Measurements from ENCODE around the gene TRAF2. TPM values are rescaled to one million over a fixed set of nuclear protein-coding genes. Genes with fewer than 3 reads are reported as not detected.

TRAF2 gene
- total RNA-seq, 6 experiments from 2014 or later = 5.8 to 8.8 (median 7.1) TPM

DNA sequence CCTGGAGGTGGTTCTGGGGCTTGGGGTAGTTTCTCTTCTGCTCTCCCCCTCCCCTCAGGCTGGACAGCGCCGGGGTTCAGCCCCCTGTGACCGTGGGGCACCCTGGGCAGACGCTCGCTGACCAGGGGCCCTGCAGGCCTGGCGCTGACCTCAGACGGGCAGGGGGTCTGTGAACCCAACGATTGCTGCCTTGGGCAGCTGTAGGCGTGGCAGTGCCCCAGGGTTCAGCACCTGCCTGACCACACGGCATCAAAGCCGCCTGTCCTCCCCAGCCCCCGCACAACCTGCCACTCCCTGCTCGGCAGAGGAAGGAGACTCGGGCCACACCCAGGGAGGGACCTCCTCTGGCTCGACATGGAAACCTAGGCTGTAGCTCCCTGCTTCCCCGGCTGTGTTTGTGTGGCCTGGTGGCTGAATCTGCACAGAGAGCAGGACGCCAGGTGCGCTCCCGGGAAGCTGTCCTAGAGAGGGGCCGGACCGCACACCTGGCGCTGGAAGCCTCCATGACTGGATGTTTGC is 77.9 kb downstream of the TRAF2 start:
- Histone ChIP-seq H3K27ac (no peak overlapping the region), H3K9me3 (no peaks in the 10 kb centered on the region), H3K27me3 (no peaks in the 10 kb centered on the region), H3K36me3 (no peaks in the 10 kb centered on the region), H3K4me1 (no peaks in the 10 kb centered on the region), H3K4me3 (no peak overlapping the region)
- ATAC-seq = no peak
- TF ChIP-seq POLR2A (IDR thresholded peaks at IDR 0.05) = no peak
- TF ChIP-seq, protein P1, sequence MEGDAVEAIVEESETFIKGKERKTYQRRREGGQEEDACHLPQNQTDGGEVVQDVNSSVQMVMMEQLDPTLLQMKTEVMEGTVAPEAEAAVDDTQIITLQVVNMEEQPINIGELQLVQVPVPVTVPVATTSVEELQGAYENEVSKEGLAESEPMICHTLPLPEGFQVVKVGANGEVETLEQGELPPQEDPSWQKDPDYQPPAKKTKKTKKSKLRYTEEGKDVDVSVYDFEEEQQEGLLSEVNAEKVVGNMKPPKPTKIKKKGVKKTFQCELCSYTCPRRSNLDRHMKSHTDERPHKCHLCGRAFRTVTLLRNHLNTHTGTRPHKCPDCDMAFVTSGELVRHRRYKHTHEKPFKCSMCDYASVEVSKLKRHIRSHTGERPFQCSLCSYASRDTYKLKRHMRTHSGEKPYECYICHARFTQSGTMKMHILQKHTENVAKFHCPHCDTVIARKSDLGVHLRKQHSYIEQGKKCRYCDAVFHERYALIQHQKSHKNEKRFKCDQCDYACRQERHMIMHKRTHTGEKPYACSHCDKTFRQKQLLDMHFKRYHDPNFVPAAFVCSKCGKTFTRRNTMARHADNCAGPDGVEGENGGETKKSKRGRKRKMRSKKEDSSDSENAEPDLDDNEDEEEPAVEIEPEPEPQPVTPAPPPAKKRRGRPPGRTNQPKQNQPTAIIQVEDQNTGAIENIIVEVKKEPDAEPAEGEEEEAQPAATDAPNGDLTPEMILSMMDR (IDR thresholded peaks at IDR 0.05) = no peak
- 87% methylated on average over 3 of the region's 22 CpGs for WGBS (ENCODE audit: insufficient coverage, low coverage, low lambda C conversion rate, missing lambda C conversion rate)
- DNase-seq = no peak
- intact Hi-C loops (cut with DNase I) = no loop called here

DNA sequence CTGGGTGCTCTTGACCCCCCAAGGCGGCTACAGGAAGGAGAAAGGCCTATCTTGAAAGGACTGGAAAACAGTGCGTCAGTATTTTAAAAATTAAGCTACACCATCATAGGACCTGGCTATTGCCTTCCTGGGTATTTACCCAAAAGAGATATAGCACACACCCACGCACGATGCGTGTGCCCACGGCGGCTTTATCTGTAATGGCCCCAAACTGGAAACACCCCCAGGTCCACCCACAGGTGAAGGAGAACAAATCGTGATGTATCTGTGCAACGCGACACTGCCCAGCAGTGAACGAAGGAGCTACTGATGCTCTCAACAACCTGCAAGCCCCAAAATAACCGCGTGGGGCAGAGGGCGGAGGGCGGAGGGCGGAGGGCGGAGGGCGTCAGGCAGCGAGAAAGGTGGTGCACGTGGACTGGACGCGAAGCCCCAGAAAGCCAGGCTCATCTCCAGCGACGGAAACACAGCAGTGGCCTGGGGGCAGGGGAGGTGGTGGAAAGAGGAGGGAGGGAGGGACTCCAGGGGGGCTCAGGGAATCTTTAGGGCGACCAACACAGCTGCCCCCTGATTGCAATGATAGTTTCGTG is 78.6 kb downstream of the TRAF2 start:
- intact Hi-C loops (cut with DNase I) = no loop called here

DNA sequence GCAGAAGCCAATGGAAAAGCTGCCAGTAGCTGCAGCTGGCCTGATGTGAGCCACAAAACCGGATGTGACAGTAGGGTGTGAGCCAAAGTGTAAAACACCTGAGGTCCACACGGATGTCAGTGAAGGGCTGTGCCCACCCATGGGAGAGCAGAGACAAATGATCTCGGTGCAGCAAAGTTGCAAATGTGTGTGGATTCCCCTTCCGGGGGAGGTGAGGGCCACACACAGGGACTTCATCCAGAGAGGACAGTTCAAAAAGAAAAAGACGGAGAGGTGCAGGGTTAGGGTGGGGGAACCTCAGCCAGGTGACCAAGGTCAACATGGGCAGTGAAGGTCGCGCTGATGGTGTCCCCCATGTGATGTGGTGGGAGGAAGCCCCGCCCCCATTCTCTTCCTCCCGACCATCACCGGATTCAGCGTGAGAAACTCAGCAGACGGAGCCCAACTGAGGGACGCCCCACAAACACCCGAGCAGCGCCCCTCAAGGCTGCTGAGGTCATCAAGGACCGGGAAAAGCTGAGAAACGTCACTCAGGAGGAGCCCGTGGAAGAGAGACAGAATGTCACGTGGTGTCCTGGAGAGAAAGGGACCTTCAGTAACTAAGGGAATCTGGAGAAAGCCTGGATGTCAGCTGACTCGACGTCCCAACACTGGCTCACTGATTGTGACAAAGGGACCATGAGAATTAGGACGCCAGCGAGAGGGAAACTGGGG is 79.6 kb downstream of the TRAF2 start:
- Histone ChIP-seq H3K36me3 (no peaks in the 10 kb centered on the region), H3K9me3 (no peaks in the 10 kb centered on the region), H3K27me3 (no peaks in the 10 kb centered on the region), H3K27ac (no peak overlapping the region), H3K4me3 (no peak overlapping the region), H3K4me1 (no peaks in the 10 kb centered on the region)
- 14% methylated on average over 15 of the region's 23 CpGs for WGBS (ENCODE audit: insufficient coverage, low coverage, low lambda C conversion rate, missing lambda C conversion rate)
- DNase-seq (no peak), ATAC-seq (peak in 2 of 4 donors; percentile 20 to 22)
- TF ChIP-seq, protein P1 (IDR thresholded peaks at IDR 0.05) = no peak
- TF ChIP-seq POLR2A (IDR thresholded peaks at IDR 0.05) = no peak
- intact Hi-C loops (cut with DNase I) = no loop called here

More for the DNA sequence above, 78.6 kb downstream of the TRAF2 start:
- TF ChIP-seq POLR2A (IDR thresholded peaks at IDR 0.05) = no peak
- TF ChIP-seq, protein P1 (IDR thresholded peaks at IDR 0.05) = no peak
- Histone ChIP-seq H3K27ac (no peak overlapping the region), H3K36me3 (no peaks in the 10 kb centered on the region), H3K27me3 (no peaks in the 10 kb centered on the region), H3K4me1 (no peaks in the 10 kb centered on the region), H3K9me3 (no peaks in the 10 kb centered on the region), H3K4me3 (no peak overlapping the region)
- ATAC-seq = no peak
- DNase-seq = no peak
- WGBS (ENCODE audit: insufficient coverage, low coverage, low lambda C conversion rate, missing lambda C conversion rate) = 75% methylated on average over 20 of the region's 26 CpGs

DNA sequence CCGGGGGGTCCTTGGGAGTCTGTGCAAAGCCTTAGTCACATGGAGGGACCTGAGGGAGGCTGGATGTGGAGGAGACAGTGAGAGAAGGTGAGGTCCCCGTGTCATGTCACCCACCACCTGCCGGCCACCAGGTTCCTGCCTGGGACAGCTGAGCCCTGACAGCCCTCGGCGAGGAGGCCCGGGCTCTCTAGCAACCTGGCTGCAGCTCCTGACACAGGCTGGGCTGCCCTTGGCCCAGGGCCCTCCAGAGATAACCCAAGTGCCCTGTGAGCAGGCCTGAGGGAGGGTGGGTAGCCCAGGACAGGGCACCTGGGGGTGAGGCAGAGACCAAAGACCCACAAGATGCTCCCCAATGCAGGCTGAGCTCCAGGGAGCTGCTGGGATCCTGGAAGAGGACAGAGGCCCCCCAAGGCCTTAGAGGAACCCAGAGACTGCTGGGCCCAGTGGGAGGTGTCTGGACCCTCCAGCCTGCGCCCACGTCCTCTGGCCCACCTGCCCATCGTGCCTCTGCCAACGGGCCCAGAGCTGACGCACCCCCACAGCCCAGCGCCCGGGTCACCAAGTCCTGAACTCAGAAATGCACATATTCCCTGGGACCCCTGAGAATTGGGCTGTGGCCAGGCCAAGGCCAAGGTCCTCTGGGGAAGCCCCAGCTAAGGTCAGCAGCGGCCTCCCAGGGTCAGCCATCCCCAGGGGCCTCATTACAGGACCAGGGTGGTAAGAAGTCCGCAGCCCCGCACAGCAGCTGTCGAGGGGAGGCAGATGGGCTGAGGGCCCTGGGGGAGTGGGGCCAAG is 82.2 kb downstream of the TRAF2 start:
- Histone ChIP-seq H3K9me3 (no peaks in the 10 kb centered on the region), H3K27ac (no peak overlapping the region), H3K27me3 (no peaks in the 10 kb centered on the region), H3K4me3 (no peak overlapping the region), H3K36me3 (no peaks in the 10 kb centered on the region), H3K4me1 (no peaks in the 10 kb centered on the region)
- intact Hi-C loops (cut with DNase I) = no loop called here
- 40% methylated on average over 1 of the region's 17 CpGs for whole genome bisulfite sequencing (ENCODE audit: insufficient coverage, low coverage, low lambda C conversion rate, missing lambda C conversion rate)
- DNase-seq = no peak
- TF ChIP-seq POLR2A (IDR thresholded peaks at IDR 0.05) = no peak
- TF ChIP-seq, protein P1 (IDR thresholded peaks at IDR 0.05) = no peak
- peak in 2 of 4 donors; percentile 16 to 29 for ATAC-seq

All from right lobe of liver (tissue), 6 donors.